ENCODE data around the gene TPPP2. TPM values are rescaled to one million over a fixed set of nuclear protein-coding genes. Genes with fewer than 3 reads are reported as not detected.
A peak's percentile ranks its signal among the peaks of the same experiment; 100 is the strongest.

Gene TPPP2
- total and polyA plus RNA-seq, 9 of the 15 experiments (the other 6 are each of a cell fraction or from before 2014, with no cell fraction given): 0.18 TPM; not detected in 8

- TF ChIP-seq USF2 (CRISPR knock-in tag; IDR thresholded peaks at IDR 0.05) (no peak), SMAD4 (CRISPR knock-in tag; conservative IDR thresholded peaks at IDR 0.05) (no peak), ZNF174 (CRISPR knock-in tag; IDR thresholded peaks at IDR 0.05) (no peak), PTTG1 (tag; IDR thresholded peaks at IDR 0.05; ENCODE audit: low read depth) (no peak), CTCF (IDR thresholded peaks at IDR 0.05 in 2 of 3, conservative IDR thresholded peaks at IDR 0.05 in 1 of 3; ENCODE audit: insufficient read depth in 2 of 3, low read depth in 1 of 3, low read length in 3 of 3) (peak; percentile 76 to 95 (median 93)), ZNF274 (IDR thresholded peaks at IDR 0.05; ENCODE audit: borderline replicate concordance, low read depth, low read length) (no peak), SMC3 (conservative IDR thresholded peaks at IDR 0.05; ENCODE audit: insufficient read depth, low read depth, low read length) (peak; percentile 90), ILF3 (IDR thresholded peaks at IDR 0.05; ENCODE audit: borderline replicate concordance) (no peak), BCOR (IDR thresholded peaks at IDR 0.05) (no peak), FOXA3 (CRISPR knock-in tag; conservative IDR thresholded peaks at IDR 0.05 in 1 of 2, IDR thresholded peaks at IDR 0.05 in 1 of 2) (no peak), ZNF717 (CRISPR knock-in tag; IDR thresholded peaks at IDR 0.05) (no peak), ARID3B (CRISPR knock-in tag; IDR thresholded peaks at IDR 0.05; ENCODE audit: borderline replicate concordance) (no peak), ETV5 (CRISPR knock-in tag; IDR thresholded peaks at IDR 0.05; ENCODE audit: low read depth) (no peak), GTF3C2 (IDR thresholded peaks at IDR 0.05; ENCODE audit: borderline replicate concordance, extremely low read depth, insufficient read length) (no peak), MAFK (IDR thresholded peaks at IDR 0.05; ENCODE audit: low read length) (no peak), ZNF511 (CRISPR knock-in tag; IDR thresholded peaks at IDR 0.05) (no peak), ZNF41 (CRISPR knock-in tag; conservative IDR thresholded peaks at IDR 0.05) (no peak), POU5F1 (IDR thresholded peaks at IDR 0.05; ENCODE audit: borderline replicate concordance, low read depth, low read length, partially characterized antibody) (no peak), TEAD1 (CRISPR knock-in tag; IDR thresholded peaks at IDR 0.05) (peak; percentile 45 to 61; a peak in 2 of 4 replicates), SMARCC2 (IDR thresholded peaks at IDR 0.05; ENCODE audit: low read depth) (no peak), GTF2F1 (IDR thresholded peaks at IDR 0.05; ENCODE audit: low read depth, low read length) (no peak), NBN (IDR thresholded peaks at IDR 0.05; ENCODE audit: low read depth) (peak; percentile 33; the same call in 1 of the 2 replicates)
These were observed 15.2 kb upstream of the TPPP2 start (continued) for GRCh38 chr14:21014761-21015190.

Measured in K562 (cell line).